ENCODE measurements around the gene SPG11.
"Not testable (repeated sequence)": the region's sequence is repeated elsewhere in the genome, so short reads cannot be mapped to it uniquely, and the experiment has no call there.

Gene SPG11, protein sequence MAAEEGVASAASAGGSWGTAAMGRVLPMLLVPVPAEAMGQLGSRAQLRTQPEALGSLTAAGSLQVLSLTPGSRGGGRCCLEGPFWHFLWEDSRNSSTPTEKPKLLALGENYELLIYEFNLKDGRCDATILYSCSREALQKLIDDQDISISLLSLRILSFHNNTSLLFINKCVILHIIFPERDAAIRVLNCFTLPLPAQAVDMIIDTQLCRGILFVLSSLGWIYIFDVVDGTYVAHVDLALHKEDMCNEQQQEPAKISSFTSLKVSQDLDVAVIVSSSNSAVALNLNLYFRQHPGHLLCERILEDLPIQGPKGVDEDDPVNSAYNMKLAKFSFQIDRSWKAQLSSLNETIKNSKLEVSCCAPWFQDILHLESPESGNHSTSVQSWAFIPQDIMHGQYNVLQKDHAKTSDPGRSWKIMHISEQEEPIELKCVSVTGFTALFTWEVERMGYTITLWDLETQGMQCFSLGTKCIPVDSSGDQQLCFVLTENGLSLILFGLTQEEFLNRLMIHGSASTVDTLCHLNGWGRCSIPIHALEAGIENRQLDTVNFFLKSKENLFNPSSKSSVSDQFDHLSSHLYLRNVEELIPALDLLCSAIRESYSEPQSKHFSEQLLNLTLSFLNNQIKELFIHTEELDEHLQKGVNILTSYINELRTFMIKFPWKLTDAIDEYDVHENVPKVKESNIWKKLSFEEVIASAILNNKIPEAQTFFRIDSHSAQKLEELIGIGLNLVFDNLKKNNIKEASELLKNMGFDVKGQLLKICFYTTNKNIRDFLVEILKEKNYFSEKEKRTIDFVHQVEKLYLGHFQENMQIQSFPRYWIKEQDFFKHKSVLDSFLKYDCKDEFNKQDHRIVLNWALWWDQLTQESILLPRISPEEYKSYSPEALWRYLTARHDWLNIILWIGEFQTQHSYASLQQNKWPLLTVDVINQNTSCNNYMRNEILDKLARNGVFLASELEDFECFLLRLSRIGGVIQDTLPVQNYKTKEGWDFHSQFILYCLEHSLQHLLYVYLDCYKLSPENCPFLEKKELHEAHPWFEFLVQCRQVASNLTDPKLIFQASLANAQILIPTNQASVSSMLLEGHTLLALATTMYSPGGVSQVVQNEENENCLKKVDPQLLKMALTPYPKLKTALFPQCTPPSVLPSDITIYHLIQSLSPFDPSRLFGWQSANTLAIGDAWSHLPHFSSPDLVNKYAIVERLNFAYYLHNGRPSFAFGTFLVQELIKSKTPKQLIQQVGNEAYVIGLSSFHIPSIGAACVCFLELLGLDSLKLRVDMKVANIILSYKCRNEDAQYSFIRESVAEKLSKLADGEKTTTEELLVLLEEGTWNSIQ (N-terminal part only)

DNA sequence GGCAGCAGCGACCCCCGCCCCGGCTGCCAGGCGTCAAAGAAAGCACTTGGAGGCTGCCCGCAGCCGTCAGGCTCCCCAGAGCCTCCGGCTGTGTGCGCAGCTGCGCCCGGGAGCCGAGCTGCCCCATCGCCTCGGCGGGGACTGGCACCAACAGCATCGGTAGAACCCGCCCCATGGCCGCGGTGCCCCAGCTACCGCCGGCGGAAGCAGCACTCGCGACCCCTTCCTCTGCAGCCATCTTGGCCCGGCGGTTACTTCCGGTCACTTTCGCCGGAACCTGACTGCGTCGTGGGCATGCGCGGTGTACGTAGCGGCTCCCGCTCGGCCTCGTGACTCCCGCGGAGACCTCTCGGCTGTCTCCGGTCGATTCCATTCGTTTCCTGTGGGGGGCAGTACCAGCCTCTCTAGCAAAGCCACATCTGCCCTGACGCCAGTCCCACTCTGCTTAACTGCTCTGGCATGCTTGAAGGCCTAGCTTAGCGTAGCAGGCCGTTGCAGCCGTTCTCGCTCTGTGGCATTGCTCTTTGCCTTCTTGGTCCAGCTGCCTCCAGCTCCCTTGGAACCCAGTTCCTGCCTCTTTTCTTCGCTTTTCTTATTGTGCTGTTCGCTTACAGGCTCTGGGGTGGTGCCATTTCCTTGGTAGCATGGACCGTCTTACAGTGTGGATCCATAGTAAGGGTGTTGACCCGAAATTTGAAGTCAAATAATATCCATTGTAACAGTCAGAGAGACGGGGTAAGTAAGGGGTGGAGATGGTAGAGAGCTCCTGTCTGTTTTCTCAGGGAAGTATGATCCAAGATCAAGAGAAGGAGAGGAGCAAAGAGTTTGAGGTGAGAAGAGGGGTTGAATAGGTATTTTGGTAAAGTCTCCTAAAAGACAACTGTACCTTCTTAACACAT lies at the start of gene SPG11:
Gene SPG11, minus strand, starts transcription at position 253 of the 899 bp plus-strand sequence. Its CDS starts 15 bp downstream, at position 238.
- DNase-seq, result peak; percentile 99

DNA sequence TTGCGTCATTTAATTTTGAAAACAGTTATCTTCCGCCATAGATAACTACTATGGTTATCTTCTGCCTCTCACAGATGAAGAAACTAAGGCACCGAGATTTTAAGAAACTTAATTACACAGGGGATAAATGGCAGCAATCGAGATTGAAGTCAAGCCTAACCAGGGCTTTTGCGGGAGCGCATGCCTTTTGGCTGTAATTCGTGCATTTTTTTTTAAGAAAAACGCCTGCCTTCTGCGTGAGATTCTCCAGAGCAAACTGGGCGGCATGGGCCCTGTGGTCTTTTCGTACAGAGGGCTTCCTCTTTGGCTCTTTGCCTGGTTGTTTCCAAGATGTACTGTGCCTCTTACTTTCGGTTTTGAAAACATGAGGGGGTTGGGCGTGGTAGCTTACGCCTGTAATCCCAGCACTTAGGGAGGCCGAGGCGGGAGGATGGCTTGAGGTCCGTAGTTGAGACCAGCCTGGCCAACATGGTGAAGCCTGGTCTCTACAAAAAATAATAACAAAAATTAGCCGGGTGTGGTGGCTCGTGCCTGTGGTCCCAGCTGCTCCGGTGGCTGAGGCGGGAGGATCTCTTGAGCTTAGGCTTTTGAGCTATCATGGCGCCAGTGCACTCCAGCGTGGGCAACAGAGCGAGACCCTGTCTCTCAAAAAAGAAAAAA lies 49.0 kb upstream of the SPG11 start:
- peak; percentile 80 for DNase-seq

DNA sequence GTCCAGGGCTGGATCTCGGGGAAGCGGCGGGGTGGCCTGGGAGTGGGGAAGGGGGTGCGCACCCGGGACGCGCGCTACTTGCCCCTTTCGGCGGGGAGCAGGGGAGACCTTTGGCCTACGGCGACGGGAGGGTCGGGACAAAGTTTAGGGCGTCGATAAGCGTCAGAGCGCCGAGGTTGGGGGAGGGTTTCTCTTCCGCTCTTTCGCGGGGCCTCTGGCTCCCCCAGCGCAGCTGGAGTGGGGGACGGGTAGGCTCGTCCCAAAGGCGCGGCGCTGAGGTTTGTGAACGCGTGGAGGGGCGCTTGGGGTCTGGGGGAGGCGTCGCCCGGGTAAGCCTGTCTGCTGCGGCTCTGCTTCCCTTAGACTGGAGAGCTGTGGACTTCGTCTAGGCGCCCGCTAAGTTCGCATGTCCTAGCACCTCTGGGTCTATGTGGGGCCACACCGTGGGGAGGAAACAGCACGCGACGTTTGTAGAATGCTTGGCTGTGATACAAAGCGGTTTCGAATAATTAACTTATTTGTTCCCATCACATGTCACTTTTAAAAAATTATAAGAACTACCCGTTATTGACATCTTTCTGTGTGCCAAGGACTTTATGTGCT lies 48.4 kb upstream of the SPG11 start:
- peak; percentile 75 for DNase-seq

DNA sequence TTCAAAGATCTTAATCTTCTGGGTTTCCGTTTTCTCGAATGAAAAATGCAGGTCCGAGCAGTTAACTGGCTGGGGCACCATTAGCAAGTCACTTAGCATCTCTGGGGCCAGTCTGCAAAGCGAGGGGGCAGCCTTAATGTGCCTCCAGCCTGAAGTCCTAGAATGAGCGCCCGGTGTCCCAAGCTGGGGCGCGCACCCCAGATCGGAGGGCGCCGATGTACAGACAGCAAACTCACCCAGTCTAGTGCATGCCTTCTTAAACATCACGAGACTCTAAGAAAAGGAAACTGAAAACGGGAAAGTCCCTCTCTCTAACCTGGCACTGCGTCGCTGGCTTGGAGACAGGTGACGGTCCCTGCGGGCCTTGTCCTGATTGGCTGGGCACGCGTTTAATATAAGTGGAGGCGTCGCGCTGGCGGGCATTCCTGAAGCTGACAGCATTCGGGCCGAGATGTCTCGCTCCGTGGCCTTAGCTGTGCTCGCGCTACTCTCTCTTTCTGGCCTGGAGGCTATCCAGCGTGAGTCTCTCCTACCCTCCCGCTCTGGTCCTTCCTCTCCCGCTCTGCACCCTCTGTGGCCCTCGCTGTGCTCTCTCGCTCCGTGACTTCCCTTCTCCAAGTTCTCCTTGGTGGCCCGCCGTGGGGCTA lies 47.8 kb upstream of the SPG11 start, which contains the start of the genes B2M and PATL2:
Gene B2M, plus strand, starts transcription at position 422 of the 647 bp plus-strand sequence. Its CDS starts 30 bp downstream, at position 452.
Gene PATL2, minus strand, starts transcription at position 228 of the 647 bp plus-strand sequence. CDS start 34,833 bp downstream, outside the sequence.
- DNase-seq, result peak; percentile 97

DNA sequence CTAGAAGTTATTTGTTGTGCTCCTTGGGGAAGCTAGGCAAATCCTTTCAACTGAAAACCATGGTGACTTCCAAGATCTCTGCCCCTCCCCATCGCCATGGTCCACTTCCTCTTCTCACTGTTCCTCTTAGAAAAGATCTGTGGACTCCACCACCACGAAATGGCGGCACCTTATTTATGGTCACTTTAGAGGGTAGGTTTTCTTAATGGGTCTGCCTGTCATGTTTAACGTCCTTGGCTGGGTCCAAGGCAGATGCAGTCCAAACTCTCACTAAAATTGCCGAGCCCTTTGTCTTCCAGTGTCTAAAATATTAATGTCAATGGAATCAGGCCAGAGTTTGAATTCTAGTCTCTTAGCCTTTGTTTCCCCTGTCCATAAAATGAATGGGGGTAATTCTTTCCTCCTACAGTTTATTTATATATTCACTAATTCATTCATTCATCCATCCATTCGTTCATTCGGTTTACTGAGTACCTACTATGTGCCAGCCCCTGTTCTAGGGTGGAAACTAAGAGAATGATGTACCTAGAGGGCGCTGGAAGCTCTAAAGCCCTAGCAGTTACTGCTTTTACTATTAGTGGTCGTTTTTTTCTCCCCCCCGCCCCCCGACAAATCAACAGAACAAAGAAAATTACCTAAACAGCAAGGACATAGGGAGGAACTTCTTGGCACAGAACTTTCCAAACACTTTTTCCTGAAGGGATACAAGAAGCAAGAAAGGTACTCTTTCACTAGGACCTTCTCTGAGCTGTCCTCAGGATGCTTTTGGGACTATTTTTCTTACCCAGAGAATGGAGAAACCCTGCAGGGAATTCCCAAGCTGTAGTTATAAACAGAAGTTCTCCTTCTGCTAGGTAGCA lies 47.0 kb upstream of the SPG11 start:
- peak; percentile 55 for DNase-seq

DNA sequence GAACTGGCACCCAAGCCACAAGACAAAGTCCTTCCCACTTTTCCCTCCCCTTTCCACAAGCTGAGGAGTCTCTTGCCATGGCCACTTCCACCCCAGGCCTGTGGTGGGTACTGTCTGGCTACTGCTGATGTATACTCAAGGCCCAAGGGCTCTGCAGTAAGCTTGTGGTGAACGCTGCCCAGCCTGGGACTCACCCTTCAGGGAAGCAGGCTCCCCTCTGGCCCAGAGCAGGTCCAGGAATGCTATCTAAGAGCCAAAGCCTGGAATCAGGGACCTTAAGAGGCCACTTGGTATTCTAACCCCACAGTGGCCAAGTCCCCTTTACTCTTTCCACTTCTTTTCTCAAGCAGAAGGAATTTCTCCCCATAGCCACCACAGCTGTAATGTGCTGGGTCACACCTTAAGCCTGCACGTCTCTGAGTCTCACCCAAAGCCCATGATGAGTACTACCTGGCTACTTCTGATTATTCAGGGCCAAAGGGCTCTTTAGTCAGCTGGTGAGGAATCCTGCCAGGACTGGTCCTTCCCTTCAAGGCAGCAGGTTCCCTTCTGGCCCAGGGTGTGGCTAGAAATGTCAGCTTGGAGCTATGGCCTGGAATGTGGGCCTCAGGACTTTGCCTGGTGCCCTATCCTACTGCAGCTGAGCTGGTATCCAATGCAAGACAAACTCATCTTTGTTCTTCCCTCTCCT lies 43.6 kb upstream of the SPG11 start:
- no peak for DNase-seq

DNA sequence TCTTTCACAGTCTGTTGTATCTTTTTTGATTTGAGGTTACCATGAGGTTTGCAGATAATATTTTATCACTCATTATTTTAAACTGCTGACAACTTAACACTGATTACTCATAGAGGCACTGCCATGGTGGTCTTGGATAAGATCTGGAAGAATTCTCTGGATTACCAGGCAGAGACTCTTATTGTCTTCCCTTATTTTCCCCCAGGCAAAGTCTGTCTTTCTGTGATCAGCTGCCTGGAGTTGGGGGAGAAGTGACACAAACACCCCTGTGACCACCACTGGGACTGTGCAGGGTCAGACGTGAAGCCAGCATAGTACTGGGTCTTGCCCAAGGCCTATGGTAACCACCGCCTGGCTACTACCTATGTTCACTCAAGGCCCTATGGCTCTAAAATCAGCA lies 42.9 kb upstream of the SPG11 start:
- no peak for DNase-seq

DNA sequence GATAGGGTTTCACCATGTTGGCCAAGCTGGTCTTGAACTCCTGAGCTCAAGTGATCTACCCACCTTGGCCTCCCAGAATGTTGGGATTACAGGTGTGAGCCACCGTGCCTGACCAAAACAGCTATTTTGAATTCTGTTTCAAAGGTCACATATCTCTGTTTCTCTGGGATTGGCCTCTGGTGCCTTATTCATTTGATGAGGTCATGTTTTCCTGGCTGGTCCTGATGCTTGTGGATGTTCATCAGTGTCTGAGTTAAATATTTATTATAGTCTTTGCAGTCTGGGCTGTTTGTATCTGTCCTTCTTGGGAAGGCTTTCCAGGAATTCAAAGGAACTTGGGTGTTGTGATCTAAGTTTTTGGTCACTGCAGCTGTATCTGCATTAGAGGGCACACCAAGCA lies 42.5 kb upstream of the SPG11 start:
- DNase-seq, result no peak

DNA sequence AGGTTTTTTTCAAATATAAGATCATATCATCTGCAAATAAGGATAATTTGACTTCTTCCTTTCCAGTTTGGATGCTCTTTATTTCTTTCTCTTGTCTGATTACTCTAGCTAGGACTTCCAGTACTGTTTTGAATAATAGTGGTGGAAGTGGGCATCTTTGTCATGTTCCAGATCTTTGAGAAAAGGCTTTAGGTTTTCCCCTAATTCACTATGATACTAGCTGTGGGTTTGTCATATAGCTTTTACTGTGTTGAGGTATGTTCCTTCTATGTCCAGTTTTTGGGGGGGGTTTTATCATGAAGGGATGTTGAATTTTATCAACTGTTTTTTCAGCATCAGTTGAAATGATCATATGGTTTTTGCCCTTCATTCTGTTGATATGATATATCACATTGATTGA lies 37.2 kb upstream of the SPG11 start:
- DNase-seq, result not testable (repeated sequence)

DNA sequence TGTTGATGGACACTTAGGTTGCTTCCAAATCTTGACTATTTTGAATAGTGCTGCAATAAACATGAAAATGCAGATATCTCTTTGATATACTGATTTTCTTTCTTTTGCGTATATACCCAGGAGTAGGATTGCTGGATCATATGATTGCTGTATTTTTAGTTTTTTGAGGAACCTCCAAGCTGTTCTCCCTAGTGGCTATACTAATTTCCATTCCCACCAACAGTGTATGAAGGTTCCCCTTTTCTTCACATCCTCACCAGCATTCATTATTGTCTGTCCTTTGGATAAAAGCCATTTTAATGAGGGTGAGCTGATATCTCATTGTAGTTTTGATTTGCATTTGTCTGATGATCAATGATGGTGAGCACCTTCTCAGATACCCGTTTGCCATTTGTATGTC lies 35.2 kb upstream of the SPG11 start:
- no peak for DNase-seq

DNA sequence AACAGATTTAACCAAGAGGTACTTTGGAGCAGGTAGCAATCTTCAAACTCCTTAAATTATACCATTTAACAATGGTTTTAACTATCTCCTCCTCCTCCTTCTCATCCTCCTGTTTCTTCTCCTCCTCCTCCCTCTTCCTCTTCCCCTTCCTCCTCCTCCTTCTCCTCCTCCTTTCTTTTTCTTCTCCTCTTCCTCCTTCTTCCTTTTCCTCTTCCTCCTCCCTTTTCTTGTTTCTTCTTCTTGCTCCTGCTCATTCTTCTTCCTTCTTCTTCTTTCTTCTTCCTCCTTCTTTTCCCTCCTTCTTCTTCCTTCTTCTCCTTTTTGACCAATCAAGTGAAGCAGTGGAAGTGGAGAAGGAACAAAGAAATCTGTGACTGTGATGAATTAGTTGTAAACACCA lies 33.6 kb upstream of the SPG11 start:
- DNase-seq, result no peak

DNA sequence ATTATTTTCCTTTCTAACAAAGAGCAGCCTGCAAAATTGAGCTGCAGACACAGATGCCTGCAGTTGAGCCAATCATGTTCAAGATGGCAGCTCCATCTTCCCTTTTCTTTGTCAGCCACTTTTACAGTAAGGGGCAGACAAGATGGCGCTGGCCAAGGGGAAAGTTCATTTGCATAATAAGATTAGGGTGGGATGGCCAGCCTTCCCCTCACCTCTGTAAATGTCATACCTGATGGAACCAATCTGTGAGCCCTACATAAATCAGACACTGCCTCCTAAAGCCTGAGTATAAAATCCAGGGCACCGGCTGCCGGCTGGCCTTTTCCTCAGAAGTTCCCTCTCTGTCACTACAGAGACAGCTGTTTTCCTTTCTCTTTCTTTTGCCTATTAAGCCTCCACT lies 31.8 kb upstream of the SPG11 start:
- no peak for DNase-seq

DNA sequence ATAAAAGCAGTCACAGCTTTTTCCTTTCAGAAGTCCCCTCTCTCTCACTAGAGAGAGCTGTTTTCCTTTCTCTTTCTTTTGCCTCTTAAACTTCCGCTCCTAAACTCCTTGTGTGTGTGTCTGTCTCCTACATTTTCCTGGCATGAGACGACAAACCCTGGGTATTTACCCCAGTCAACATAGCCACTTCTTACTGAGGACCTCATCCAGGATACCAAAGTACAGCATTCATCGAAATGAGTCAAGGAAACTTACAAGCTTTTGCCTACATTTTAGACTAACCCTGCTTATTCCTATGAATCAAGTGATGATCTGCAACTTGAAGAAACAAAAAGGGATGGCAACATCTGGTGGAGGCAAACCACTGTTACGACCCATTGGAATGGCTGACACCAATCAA lies 31.0 kb upstream of the SPG11 start:
- no peak for DNase-seq

DNA sequence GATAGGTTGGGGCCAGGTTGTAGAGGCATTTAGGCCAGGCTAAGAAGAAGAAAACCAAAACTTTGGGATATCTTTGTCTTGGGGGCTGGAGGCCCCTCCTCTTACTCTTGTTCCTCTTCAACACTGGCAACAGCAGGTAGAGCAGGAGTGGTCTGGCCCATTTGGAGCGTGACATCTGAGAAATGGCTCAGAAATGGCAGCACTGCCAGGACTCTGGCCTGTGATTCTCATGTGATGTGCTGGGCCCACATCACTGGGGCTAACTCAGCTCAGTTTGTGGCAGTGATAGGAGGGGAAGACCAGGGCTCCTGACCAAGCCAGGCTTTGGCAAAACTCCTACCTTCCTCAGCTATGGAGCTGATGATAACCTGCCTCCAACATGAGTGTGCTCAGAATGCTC lies 29.2 kb upstream of the SPG11 start:
- no peak for DNase-seq

DNA sequence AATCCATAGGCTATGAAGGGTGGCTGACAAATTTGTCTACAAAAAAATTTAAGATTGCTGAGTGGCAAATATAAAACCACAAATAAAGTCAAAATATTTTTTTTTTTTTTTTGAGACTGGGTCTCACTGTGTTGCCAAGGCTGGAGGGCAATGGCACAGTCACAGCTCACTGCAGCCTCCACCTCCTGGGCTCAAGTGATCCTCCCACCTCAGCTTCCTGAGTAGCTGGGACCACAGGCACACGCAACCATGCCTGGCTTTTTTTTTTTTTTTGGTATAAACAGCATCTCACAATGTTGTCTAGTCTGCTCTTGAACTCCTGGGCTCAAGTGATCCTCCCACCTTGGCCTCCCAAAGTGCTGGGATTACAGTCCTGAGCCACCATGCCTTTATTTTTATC lies 26.8 kb upstream of the SPG11 start:
- DNase-seq, result not testable (repeated sequence)

DNA sequence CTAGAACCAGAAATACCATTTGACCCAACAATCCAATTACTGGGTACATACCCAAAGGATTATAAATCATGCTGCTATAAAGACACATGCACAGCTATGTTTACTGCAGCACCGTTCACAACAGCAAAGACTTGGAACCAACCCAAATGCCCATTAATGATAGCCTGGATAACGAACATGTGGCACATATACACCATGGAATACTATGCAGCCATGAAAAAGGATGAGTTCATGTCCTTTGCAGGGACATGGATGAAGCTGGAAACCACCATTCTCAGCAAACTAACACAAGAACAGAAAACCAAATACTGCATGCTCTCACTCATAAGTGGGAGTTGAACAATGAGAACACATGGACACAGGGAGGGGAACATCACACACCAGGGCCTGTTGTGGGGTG lies 25.9 kb upstream of the SPG11 start:
- not testable (repeated sequence) for DNase-seq

DNA sequence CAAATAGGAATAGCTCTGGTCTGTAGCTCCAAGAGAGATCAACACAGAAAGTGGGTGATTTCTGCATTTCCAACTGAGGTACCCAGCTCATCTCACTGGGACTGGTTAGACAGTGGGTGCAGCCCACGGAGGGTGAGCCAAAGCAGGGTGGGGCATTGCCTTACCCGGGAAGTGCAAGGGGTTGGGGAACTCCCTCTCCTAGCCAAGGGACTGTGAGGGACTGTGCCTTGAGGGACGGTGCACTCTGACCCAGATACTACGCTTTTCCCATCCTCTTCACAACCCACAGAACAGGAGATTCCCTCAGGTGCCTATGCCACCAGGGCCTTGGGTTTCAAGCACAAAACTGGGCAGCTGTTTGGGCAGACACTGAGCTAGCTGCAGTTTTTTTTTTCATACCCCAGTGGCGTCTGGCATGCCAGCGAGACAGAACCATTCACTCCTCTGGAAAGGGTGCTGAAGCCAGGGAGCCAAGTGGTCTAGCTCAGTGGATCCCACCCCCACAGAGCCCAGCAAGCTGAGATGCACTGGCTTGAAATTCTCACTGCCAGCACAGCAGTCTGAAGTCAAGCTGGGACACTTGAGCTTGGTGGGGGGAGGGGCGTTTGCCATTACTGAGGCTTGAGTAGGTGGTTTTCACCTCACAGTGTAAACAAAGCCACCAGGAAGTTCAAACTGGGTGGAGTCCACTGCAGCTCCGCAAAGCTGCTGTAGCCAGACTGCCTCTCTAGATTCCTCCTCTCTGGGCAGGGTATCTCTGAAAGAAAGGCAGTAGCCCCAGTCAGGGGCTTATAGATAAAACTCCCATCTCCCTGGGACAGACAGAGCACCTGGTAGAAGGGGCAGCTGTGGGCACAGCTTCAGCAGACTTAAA lies 19.6 kb upstream of the SPG11 start:
- peak; percentile 92 for DNase-seq

Measured in NCI-H69 (cell line).